Subcutaneous adipose tissue (tissue), 4 donors: ENCODE results near the gene SYF2. TPM values are rescaled to one million over a fixed set of nuclear protein-coding genes. Genes with fewer than 3 reads are reported as not detected.

ENCODE experiments used
- CTCF ChIP-seq: fragments of 450-650 bp; IDR thresholded peaks from one replicate; pipeline ENCODE4 v1.5.1; 2016; ENCODE audit warnings: low read depth, mild to moderate bottlenecking, control low read depth, antibody characterized with exemption, moderate library complexity
- total RNA-seq, 4 donors: library from RNA; depleted of rRNA; stranded (reverse); fragments of >200 nt; gene quantifications; one replicate each; pipeline ENCODE4 v1.1.0, GENCODE V29; 2016

SYF2 gene
- total RNA-seq, 4 donors from 2014 or later: 47.5 to 81.7 (median 76.4) TPM

GRCh38 chr1:25208561-25209222 lies 23.6 kb downstream of the SYF2 start:
- TF ChIP-seq CTCF: no peak

- no peak for TF ChIP-seq CTCF
These were observed 24.2 kb downstream of the SYF2 start for GRCh38 chr1:25208092-25208491.

- TF ChIP-seq CTCF: no peak
These were observed 26.1 kb downstream of the SYF2 start for GRCh38 chr1:25206201-25206600.

GRCh38 chr1:25205786-25206185 lies 26.5 kb downstream of the SYF2 start:
- no peak for TF ChIP-seq CTCF

- no peak for TF ChIP-seq CTCF
These were observed 27.4 kb downstream of the SYF2 start for GRCh38 chr1:25204797-25205480.

GRCh38 chr1:25201006-25201405 lies 31.3 kb downstream of the SYF2 start:
- TF ChIP-seq CTCF: no peak

- TF ChIP-seq CTCF: no peak
These were observed 32.3 kb downstream of the SYF2 start for GRCh38 chr1:25199819-25200620.
